ENCODE data around the gene MTIF3.

MTIF3 gene

DNA sequence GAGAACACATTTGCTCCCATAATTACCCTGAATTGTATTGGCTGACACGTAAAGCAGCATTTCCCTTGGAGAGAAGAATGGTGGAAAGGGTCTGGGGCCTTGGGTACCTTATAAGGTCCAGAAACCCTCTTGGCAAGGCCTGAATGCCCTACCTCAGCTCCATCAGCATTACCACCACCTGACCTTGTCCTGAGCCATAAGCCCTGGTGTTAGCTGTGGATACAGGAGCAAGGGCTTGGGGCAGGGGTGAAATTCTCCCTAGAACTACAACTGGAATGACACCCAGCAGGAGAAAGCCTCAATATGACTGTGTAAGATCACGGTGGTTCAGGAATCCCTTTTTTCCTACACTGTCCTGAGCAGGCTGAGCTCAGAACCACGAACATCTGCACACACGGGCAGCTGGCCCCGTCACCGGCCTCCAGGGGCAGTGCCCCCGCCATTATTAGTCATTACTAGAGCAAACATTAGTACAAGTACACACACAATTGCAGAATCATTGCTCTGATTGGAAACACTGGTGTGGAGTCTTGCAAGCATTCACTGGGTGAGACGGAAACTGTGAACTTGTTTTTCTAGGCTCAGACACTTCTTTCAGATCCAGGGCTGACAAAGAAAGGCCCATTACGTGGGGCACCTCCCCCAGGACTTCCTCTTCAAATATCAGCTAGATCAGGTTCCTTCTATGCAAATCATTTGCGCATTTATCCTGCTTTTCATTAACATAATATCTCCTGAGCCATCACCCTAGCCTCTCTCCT lies 26.8 kb upstream of the MTIF3 start:
- DNase-seq (ENCODE audit: low read depth, low spot score) = no peak
- ChIA-PET CTCF (no interaction called here), POLR2A (no interaction called here)
- TF ChIP-seq, protein P1, sequence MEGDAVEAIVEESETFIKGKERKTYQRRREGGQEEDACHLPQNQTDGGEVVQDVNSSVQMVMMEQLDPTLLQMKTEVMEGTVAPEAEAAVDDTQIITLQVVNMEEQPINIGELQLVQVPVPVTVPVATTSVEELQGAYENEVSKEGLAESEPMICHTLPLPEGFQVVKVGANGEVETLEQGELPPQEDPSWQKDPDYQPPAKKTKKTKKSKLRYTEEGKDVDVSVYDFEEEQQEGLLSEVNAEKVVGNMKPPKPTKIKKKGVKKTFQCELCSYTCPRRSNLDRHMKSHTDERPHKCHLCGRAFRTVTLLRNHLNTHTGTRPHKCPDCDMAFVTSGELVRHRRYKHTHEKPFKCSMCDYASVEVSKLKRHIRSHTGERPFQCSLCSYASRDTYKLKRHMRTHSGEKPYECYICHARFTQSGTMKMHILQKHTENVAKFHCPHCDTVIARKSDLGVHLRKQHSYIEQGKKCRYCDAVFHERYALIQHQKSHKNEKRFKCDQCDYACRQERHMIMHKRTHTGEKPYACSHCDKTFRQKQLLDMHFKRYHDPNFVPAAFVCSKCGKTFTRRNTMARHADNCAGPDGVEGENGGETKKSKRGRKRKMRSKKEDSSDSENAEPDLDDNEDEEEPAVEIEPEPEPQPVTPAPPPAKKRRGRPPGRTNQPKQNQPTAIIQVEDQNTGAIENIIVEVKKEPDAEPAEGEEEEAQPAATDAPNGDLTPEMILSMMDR (IDR thresholded peaks at IDR 0.05; ENCODE audit: insufficient read depth, low read length, missing control alignments) = no peak
- H3K4me3 ChIP-seq (ENCODE audit: low read depth, low read length) = no peak overlapping the region

DNA sequence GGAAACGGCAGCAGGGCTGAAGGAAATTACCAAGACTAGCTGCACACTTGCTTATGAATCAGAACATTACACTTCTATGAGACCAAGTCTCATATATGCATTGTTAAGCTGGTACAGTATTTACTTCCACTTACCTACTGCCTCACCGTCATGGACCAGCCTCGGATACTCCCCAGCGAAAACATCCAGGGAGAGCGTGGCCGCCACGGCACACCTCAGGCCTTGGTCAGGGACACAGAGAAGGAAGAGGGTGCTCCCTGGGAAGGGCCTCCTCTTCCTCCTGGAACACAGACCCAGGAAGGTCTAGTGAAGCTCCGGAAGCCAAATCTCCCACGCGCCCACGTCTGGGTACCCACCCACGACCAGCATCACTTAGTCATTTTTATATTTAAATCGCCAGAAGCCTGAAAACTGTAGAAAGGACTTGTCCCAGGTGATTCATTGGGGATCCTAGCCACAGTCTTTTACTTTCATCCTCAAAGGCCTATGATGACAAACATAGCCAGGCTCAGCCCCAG lies 24.4 kb upstream of the MTIF3 start:
- no peak overlapping the region for H3K4me3 ChIP-seq (ENCODE audit: low read depth, low read length)
- POLR2A ChIA-PET = no interaction called here
- TF ChIP-seq, protein P1 (IDR thresholded peaks at IDR 0.05; ENCODE audit: insufficient read depth, low read length, missing control alignments) = no peak
- CTCF ChIA-PET = no interaction called here
- DNase-seq (ENCODE audit: low read depth, low spot score) = no peak

DNA sequence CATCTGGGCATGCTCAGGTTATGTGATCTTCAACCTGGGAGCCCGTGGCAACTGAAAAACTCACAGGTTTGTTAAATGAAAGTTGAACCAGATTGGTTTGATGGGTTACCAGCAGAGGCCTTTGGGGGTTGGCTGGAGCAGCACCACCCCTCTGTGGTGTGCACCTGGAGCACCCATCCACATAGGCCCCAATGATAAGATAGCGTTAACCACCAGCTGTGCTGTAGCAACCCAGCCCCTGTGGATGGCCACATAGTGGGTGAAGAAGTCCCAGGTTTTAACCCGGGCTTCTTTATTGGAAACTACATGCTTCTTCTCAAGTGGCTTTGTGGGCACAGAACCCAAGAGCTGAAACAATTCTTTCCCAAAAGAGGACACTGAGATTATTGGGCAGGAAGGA lies 22.6 kb upstream of the MTIF3 start:
- ChIA-PET CTCF (interaction anchor here (1.2 kb wide), 1 partner anchor 111 kb away, joined by 3 read pairs; no protein-coding TSS in a partner anchor), POLR2A (no interaction called here)
- H3K4me3 ChIP-seq (ENCODE audit: low read depth, low read length) = no peak overlapping the region
- DNase-seq (ENCODE audit: low read depth, low spot score) = no peak
- TF ChIP-seq, protein P1 (IDR thresholded peaks at IDR 0.05; ENCODE audit: insufficient read depth, low read length, missing control alignments) = no peak

DNA sequence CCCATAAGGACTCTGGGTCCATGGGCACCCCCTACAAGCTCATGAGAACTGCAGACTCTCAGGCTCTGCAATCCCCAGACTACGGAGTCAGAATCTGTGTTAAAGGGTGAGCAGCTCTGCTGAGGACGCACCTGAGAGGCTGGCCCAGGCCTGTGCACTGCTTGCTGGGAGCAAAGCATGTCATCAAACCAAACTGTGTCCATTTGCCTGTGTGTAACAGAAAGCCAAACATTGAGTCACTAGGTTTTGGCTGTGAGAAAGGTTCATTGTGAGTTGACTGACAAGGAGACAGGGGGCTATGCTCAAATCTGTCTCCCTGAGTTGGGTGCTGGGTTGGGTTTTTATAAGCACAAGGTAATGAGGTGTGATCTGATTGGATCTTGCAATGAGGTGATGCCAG lies 22.1 kb upstream of the MTIF3 start:
- no peak overlapping the region for H3K4me3 ChIP-seq (ENCODE audit: low read depth, low read length)
- ChIA-PET CTCF (interaction anchor here (1.2 kb wide), 1 partner anchor 110 kb away, joined by 3 read pairs; no protein-coding TSS in a partner anchor), POLR2A (no interaction called here)
- TF ChIP-seq, protein P1 (IDR thresholded peaks at IDR 0.05; ENCODE audit: insufficient read depth, low read length, missing control alignments) = no peak
- DNase-seq (ENCODE audit: low read depth, low spot score) = no peak

DNA sequence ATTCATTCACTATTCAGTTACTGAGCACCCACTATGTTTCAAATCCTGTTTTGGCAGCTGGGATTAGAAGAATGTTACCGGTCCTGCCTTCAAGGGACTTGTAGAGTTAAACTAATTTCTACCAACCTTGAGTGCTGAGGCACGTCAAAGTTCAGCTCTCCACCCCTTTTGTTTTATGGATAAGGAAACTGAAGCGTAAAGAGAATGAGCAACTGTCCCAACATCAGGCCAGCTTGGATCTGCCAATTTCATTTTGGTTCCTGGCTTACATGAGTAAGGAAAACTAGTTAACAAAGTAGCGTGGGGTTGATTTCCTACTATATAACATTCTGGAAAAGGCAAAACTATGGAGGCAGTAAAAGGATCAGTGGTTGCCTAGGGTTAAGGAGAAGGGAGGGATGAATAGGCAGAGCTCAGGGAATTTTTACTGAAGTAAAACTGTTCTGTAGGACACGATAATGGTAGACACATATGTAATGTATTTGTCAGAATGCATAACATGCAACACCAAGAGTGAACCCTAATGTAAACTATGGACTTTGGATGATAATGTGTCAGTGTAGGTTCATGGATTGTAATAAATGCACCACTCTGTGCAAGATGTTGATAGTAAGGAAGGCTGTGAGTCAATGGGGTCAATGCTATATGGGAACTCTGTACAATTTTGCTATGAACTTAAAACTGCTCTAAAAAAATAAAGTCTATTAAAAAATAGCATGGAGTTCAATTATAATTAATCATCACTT lies 19.9 kb upstream of the MTIF3 start:
- no peak overlapping the region for H3K4me3 ChIP-seq (ENCODE audit: low read depth, low read length)
- ChIA-PET CTCF (no interaction called here), POLR2A (no interaction called here)
- no peak for DNase-seq (ENCODE audit: low read depth, low spot score)
- TF ChIP-seq, protein P1 (IDR thresholded peaks at IDR 0.05; ENCODE audit: insufficient read depth, low read length, missing control alignments) = no peak

DNA sequence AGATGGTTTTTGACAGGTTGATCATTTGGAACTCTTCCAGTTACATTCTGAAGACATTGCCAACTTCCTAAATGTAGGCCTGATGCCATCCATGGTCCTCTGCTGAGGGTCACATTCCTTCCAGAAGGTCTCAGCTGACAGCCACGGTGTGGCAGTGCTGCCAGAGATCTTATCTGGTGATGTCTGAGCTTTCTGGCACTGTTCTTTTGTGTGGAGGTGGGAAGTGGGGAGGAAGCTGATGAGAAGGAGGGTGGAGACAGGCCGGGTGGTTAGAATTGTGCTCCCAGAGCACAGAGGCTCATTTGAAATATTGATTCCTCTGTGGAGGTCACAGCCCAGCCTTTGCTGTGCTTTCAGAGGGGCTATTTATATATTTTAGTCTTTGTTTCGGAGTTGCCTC lies 16.1 kb upstream of the MTIF3 start:
- TF ChIP-seq, protein P1 (IDR thresholded peaks at IDR 0.05; ENCODE audit: insufficient read depth, low read length, missing control alignments) = no peak
- no peak overlapping the region for H3K4me3 ChIP-seq (ENCODE audit: low read depth, low read length)
- CTCF ChIA-PET = no interaction called here
- POLR2A ChIA-PET = no interaction called here
- DNase-seq (ENCODE audit: low read depth, low spot score) = no peak
